Trophoblast cell (in vitro differentiated cells and primary cell): ENCODE data around the gene LCA5.

Source experiments
- DNase-seq, 2 donors: peaks; one replicate each; pipeline ENCODE4 v3.0.0-alpha.2; 2016
- H2AFZ ChIP-seq: 2 replicates; pipeline ENCODE4 v1.6.1; 2013; ENCODE audit warnings: low read length, moderate library complexity, mild to moderate bottlenecking; ENCODE audit not compliant: insufficient read depth, poor library complexity
- H2AK5ac ChIP-seq: 2 replicates; pipeline ENCODE4 v1.6.1; 2013; ENCODE audit warnings: mild to moderate bottlenecking, low read length
- H2BK120ac ChIP-seq: 2 replicates; pipeline ENCODE4 v1.6.1; 2013; ENCODE audit warnings: low read length, mild to moderate bottlenecking, moderate library complexity; ENCODE audit not compliant: insufficient read depth, poor library complexity
- H2BK12ac ChIP-seq: 2 replicates; pipeline ENCODE4 v1.6.1; 2013; ENCODE audit warnings: mild to moderate bottlenecking, low read length, moderate library complexity
- H2BK5ac ChIP-seq: 2 replicates; pipeline ENCODE4 v1.6.1; 2013; ENCODE audit warnings: low read length, low read depth, moderate library complexity, mild to moderate bottlenecking; ENCODE audit not compliant: poor library complexity
- H3K14ac ChIP-seq: 2 replicates; pipeline ENCODE4 v1.6.1; 2013; ENCODE audit warnings: mild to moderate bottlenecking, low read length
- H3K18ac ChIP-seq: 2 replicates; pipeline ENCODE4 v1.6.1; 2013; ENCODE audit warnings: mild to moderate bottlenecking, low read length
- H3K23ac ChIP-seq: 2 replicates; pipeline ENCODE4 v1.6.1; 2013; ENCODE audit warnings: low read length
- H3K27ac ChIP-seq: 2 replicates; pipeline ENCODE4 v1.5.1; 2013; ENCODE audit warnings: low read depth, mild to moderate bottlenecking, inconsistent platforms, low read length, moderate library complexity
- H3K27me3 ChIP-seq: 2 replicates; pipeline ENCODE4 v1.6.1; 2013; ENCODE audit warnings: inconsistent platforms, mild to moderate bottlenecking, low read length, moderate library complexity; ENCODE audit not compliant: insufficient read depth
- H3K36me3 ChIP-seq, 2 experiments: 1 replicate in 1 of 2; 2 replicates in 1 of 2; pipeline ENCODE4 v1.6.1; 2013; ENCODE audit warnings: low read length in 2 of 2, mild to moderate bottlenecking in 2 of 2, moderate library complexity in 1 of 2; ENCODE audit not compliant: insufficient read depth in 2 of 2, control insufficient read depth in 1 of 2
- H3K4ac ChIP-seq: 2 replicates; pipeline ENCODE4 v1.6.1; 2013; ENCODE audit warnings: low read depth, mild to moderate bottlenecking, low read length, moderate library complexity
- H3K4me1 ChIP-seq, 2 experiments: 1 replicate in 1 of 2; 2 replicates in 1 of 2; pipeline ENCODE4 v1.6.1; 2013; ENCODE audit warnings: low read length in 2 of 2, mild to moderate bottlenecking in 2 of 2, moderate library complexity in 1 of 2; ENCODE audit not compliant: insufficient read depth in 2 of 2, control insufficient read depth in 1 of 2
- H3K4me2 ChIP-seq: 2 replicates; pipeline ENCODE4 v1.6.1; 2013; ENCODE audit warnings: inconsistent platforms, mild to moderate bottlenecking, low read length, moderate library complexity
- H3K4me3 ChIP-seq: 2 replicates; pipeline ENCODE4 v1.5.1; 2013; ENCODE audit warnings: mild to moderate bottlenecking, low read depth, low read length, inconsistent platforms
- H3K79me1 ChIP-seq: one replicate; pipeline ENCODE4 v1.6.1; 2013; ENCODE audit warnings: low read length
- H3K79me2 ChIP-seq: 2 replicates; pipeline ENCODE4 v1.6.1; 2013; ENCODE audit warnings: low read length, mild to moderate bottlenecking; ENCODE audit not compliant: control insufficient read depth, insufficient read depth, poor library complexity
- H3K9ac ChIP-seq: 2 replicates; pipeline ENCODE4 v1.6.1; 2013; ENCODE audit warnings: mild to moderate bottlenecking, low read length
- H3K9me3 ChIP-seq: 2 replicates; pipeline ENCODE4 v1.6.1; 2013; ENCODE audit warnings: low read depth, mild to moderate bottlenecking, control low read depth, inconsistent platforms, low read length; ENCODE audit not compliant: insufficient read depth
- H4K12ac ChIP-seq: 2 replicates; pipeline ENCODE4 v1.6.1; 2013; ENCODE audit warnings: low read depth, mild to moderate bottlenecking, low read length, moderate library complexity
- H4K8ac ChIP-seq: 2 replicates; pipeline ENCODE4 v1.6.1; 2013; ENCODE audit warnings: low read depth, mild to moderate bottlenecking, low read length, moderate library complexity
- H4K91ac ChIP-seq: one replicate; pipeline ENCODE4 v1.6.1; 2013; ENCODE audit warnings: low read depth, mild to moderate bottlenecking, low read length, moderate library complexity
- WGBS: extraction: QIAGEN DNeasy Blood & Tissue Kit; methylation state at CpG from one replicate; pipeline ENCODE4 v1.1.7; 2013; ENCODE audit warnings: missing lambda C conversion rate; ENCODE audit not compliant: insufficient read length, insufficient coverage; ENCODE audit errors: extremely low coverage; 5-methylcytosine and 5-hydroxymethylcytosine counted together

LCA5 gene

DNA sequence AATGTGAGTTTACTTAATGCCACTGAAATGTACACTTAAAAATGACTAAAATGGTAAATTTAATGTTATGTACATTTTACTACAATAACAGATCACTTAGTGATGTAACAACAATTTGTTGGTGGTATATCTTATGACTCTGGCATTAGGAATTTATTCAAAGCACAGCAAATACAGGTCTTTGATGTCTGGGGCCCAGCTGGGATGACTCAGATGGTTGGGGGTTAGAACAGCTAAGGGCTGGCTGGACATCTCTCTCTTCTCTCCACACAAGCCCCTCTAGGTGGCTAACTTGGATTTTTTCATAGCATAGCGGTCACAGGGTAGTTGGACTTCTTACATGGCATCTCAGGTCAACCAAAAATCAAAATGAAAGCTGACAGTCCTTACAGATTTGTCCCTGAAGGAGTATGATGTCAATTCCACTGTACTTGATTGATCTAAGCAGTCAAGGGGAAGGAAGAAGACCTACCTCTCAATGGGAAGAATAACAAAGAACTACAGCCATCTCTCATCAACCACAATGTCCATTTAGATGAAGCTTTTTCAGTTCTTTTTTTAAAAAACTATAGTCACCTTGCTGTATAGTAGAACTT lies 37.5 kb upstream of the LCA5 start:
- no peak overlapping the region for H3K18ac ChIP-seq
- no CpG with 5 or more reads among the region's 1 CpG for WGBS

DNA sequence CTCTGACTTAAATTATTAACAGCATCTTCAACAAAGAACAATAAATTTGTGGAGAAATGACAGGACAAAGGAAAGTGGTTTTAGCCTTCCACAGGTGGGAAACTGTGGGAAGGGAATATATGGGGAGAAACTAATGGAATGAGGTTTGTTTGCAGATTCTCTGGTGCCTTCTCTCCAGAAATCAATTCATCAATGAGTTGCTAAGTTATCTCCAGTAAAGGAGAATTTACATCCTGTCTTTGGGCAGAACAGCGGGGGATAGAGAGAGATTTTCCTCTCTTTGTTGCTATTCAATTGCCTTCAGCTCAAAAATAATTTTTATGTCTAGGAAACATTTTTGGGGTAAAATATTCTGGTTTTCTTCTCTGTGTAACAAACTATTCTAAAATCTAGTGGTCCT lies 36.9 kb upstream of the LCA5 start:
- H3K18ac ChIP-seq = no peak overlapping the region
- WGBS = no CpG with 5 or more reads among the region's 1 CpG

More for the DNA sequence above, 37.5 kb upstream of the LCA5 start:
- Histone ChIP-seq H4K8ac (no peak overlapping the region), H3K4me1 (peaks cover 0 to 5% of the 10 kb centered on the region in 2 experiments), H3K4me2 (no peak overlapping the region), H3K27ac (no peak overlapping the region), H2BK120ac (no peak overlapping the region), H3K4me3 (no peak overlapping the region), H4K12ac (no peak overlapping the region), H3K79me2 (no peaks in the 10 kb centered on the region), H3K9me3 (peaks cover 2% of the 10 kb centered on the region), H3K23ac (no peak overlapping the region), H3K14ac (no peak overlapping the region), H3K36me3 (no peaks in the 10 kb centered on the region), H2AK5ac (no peak overlapping the region), H3K27me3 (no peaks in the 10 kb centered on the region), H4K91ac (peak overlapping the region; percentile 4), H2BK12ac (no peak overlapping the region), H3K4ac (no peak overlapping the region), H2BK5ac (peak overlapping the region; percentile 16), H3K9ac (no peak overlapping the region), H3K79me1 (no peaks in the 10 kb centered on the region), H2AFZ (no peak overlapping the region)
- DNase-seq = peak; percentile 1 to 9

DNA sequence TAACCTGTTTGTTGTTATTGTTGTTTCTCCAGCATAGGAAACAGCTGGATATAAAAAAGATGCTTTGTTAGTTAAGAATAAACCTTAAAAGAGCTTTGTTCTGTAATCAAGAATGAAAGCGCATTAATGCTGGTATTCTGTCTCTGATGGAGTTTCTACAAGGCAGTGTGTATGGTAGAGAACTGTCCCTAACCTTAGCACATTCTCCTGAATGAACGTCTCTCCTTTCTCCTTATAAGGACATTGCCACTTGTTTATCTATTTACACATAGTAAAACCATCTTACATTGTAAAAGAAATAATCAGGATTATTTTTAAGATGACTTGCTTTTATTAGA lies 33.8 kb upstream of the LCA5 start:
- H3K9ac ChIP-seq = no peak overlapping the region
- no peak overlapping the region for H4K12ac ChIP-seq
- H4K8ac ChIP-seq = no peak overlapping the region
- H3K27me3 ChIP-seq = no peaks in the 10 kb centered on the region
- H3K14ac ChIP-seq = no peak overlapping the region
- no peak overlapping the region for H2AFZ ChIP-seq
- H3K36me3 ChIP-seq = no peaks in the 10 kb centered on the region
- H3K9me3 ChIP-seq = no peaks in the 10 kb centered on the region
- no CpG with 5 or more reads among the region's 2 CpGs for WGBS
- H3K18ac ChIP-seq = no peak overlapping the region
- H2BK12ac ChIP-seq = no peak overlapping the region
- peak overlapping the region; percentile 33 for H3K4me2 ChIP-seq
- peaks cover 2% of the 10 kb centered on the region for H3K79me1 ChIP-seq
- no peak overlapping the region for H3K4me3 ChIP-seq
- H3K27ac ChIP-seq = peak overlapping the region; percentile 71
- H4K91ac ChIP-seq = no peak overlapping the region
- H3K4ac ChIP-seq = no peak overlapping the region
- H3K4me1 ChIP-seq = peaks cover 4 to 9% of the 10 kb centered on the region in 2 experiments
- DNase-seq = no peak
- no peaks in the 10 kb centered on the region for H3K79me2 ChIP-seq
- H2BK5ac ChIP-seq = no peak overlapping the region
- no peak overlapping the region for H2BK120ac ChIP-seq
- H3K23ac ChIP-seq = no peak overlapping the region
- no peak overlapping the region for H2AK5ac ChIP-seq

More for the DNA sequence above, 36.9 kb upstream of the LCA5 start:
- no peak overlapping the region for H4K8ac ChIP-seq
- H3K27me3 ChIP-seq = no peaks in the 10 kb centered on the region
- no peak overlapping the region for H3K9ac ChIP-seq
- no peak overlapping the region for H3K14ac ChIP-seq
- H2BK120ac ChIP-seq = no peak overlapping the region
- H3K4me1 ChIP-seq = peaks cover 2 to 7% of the 10 kb centered on the region in 2 experiments
- peaks cover 2% of the 10 kb centered on the region for H3K9me3 ChIP-seq
- H3K4me3 ChIP-seq = no peak overlapping the region
- H2AFZ ChIP-seq = no peak overlapping the region
- no peak overlapping the region for H3K23ac ChIP-seq
- no peak overlapping the region for H4K12ac ChIP-seq
- H2BK5ac ChIP-seq = no peak overlapping the region
- H3K4ac ChIP-seq = no peak overlapping the region
- no peak overlapping the region for H3K4me2 ChIP-seq
- H3K27ac ChIP-seq = no peak overlapping the region
- no peak overlapping the region for H2BK12ac ChIP-seq
- H3K36me3 ChIP-seq = no peaks in the 10 kb centered on the region
- H4K91ac ChIP-seq = no peak overlapping the region
- no peak for DNase-seq
- H2AK5ac ChIP-seq = no peak overlapping the region
- H3K79me1 ChIP-seq = peaks cover 2% of the 10 kb centered on the region
- no peaks in the 10 kb centered on the region for H3K79me2 ChIP-seq

DNA sequence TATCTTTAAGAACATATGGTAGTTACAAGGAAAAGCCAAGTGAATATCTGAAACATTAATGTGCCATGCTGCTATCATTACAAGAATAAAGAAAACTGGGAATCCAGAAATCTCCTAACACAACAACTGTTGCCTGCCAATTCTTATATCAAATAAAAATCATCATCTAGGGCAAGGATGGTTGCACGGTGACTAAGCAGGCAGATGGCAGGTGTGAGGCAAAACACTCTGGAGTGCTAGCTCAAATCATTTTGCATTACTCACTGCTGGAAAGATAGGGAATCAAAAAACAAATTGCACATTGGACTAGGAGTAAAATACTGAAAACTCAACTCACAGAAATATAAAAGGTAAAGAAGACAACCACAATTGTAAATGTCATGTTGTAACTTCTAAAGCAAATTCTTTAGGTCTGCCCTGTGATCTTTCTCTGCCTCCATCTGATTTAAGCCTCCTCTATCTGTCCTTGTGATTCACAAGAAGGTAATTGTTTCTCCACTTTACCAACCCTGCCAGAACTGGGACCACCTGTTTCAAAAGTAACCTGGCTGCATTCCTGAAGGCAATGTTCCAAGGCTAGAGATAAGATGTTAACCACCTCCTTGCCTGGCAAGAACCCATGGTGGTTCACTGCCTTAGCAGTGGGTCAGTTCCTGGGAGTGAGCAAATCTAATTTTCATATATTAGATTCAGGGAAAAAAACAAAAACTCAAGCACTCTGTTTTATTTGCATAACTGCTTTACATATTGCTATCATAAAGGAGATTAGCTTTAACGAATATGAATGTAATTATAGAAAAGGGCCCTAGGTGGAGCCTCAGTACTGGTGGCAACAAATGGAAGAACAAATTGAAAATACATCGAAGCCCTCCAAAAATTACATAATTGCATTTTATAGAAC lies 33.1 kb upstream of the LCA5 start:
- Histone ChIP-seq H2BK5ac (no peak overlapping the region), H2BK12ac (no peak overlapping the region), H3K4me1 (peaks cover 4 to 9% of the 10 kb centered on the region in 2 experiments), H3K14ac (no peak overlapping the region), H3K23ac (no peak overlapping the region), H3K4me2 (peak overlapping the region; percentile 38), H4K8ac (no peak overlapping the region), H3K79me1 (peaks cover 2% of the 10 kb centered on the region), H3K9ac (no peak overlapping the region), H3K36me3 (no peaks in the 10 kb centered on the region), H2AFZ (no peak overlapping the region), H4K91ac (no peak overlapping the region), H2BK120ac (no peak overlapping the region), H3K4ac (no peak overlapping the region), H4K12ac (no peak overlapping the region), H2AK5ac (no peak overlapping the region), H3K18ac (no peak overlapping the region), H3K27ac (peak overlapping the region; percentile 88), H3K79me2 (no peaks in the 10 kb centered on the region), H3K4me3 (no peak overlapping the region), H3K27me3 (no peaks in the 10 kb centered on the region), H3K9me3 (no peaks in the 10 kb centered on the region)
- peak; percentile 92 to 97 for DNase-seq
- no CpG with 5 or more reads among the region's 3 CpGs for WGBS
